Measurements from ENCODE around the gene CEACAM1.

Gene CEACAM1

GRCh38 chr19:42528354-42529247 is at the start of gene CEACAM1:
Gene CEACAM1 (minus strand): TSS chr19:42528481. CDS start chr19:42528374, 107 bp downstream.
- TF ChIP-seq CTCF (IDR thresholded peaks at IDR 0.05; ENCODE audit: low read depth, low read length) = no peak
- no peak for DNase-seq (ENCODE audit: low read depth, low spot score)
- H3K4me3 ChIP-seq (ENCODE audit: low read depth, low read length) = no peak within 1 kb of the TSS
- in situ Hi-C loops (cut with HindIII; ENCODE audit: low sequenced_read_pairs) = no loop called here

GRCh38 chr19:42577016-42577415 is 48.7 kb upstream of the CEACAM1 start:
- no peak for DNase-seq (ENCODE audit: low read depth, low spot score)
- TF ChIP-seq CTCF (IDR thresholded peaks at IDR 0.05; ENCODE audit: low read depth, low read length) = no peak
- H3K4me3 ChIP-seq (ENCODE audit: low read depth, low read length) = no peak overlapping the region
- in situ Hi-C loops (cut with HindIII; ENCODE audit: low sequenced_read_pairs) = no loop called here

- in situ Hi-C loops (cut with HindIII; ENCODE audit: low sequenced_read_pairs) = no loop called here
- DNase-seq (ENCODE audit: low read depth, low spot score) = no peak
- no peak for TF ChIP-seq CTCF (IDR thresholded peaks at IDR 0.05; ENCODE audit: low read depth, low read length)
- H3K4me3 ChIP-seq (ENCODE audit: low read depth, low read length) = no peak overlapping the region
Measured at GRCh38 chr19:42576241-42576640, 48.0 kb upstream of the CEACAM1 start.

GRCh38 chr19:42573642-42574041 is 45.4 kb upstream of the CEACAM1 start:
- H3K4me3 ChIP-seq (ENCODE audit: low read depth, low read length) = no peak overlapping the region
- in situ Hi-C loops (cut with HindIII; ENCODE audit: low sequenced_read_pairs) = no loop called here

GRCh38 chr19:42571116-42571515 is 42.8 kb upstream of the CEACAM1 start:
- DNase-seq (ENCODE audit: low read depth, low spot score) = no peak
- H3K4me3 ChIP-seq (ENCODE audit: low read depth, low read length) = no peak overlapping the region
- in situ Hi-C loops (cut with HindIII; ENCODE audit: low sequenced_read_pairs) = no loop called here
- TF ChIP-seq CTCF (IDR thresholded peaks at IDR 0.05; ENCODE audit: low read depth, low read length) = no peak

More at GRCh38 chr19:42573642-42574041, 45.4 kb upstream of the CEACAM1 start:
- no peak for DNase-seq (ENCODE audit: low read depth, low spot score)
- TF ChIP-seq CTCF (IDR thresholded peaks at IDR 0.05; ENCODE audit: low read depth, low read length) = no peak

- DNase-seq (ENCODE audit: low read depth, low spot score) = no peak
- in situ Hi-C loops (cut with HindIII; ENCODE audit: low sequenced_read_pairs) = no loop called here
- TF ChIP-seq CTCF (IDR thresholded peaks at IDR 0.05; ENCODE audit: low read depth, low read length) = no peak
- H3K4me3 ChIP-seq (ENCODE audit: low read depth, low read length) = no peak overlapping the region
Measured at GRCh38 chr19:42569193-42569592, 40.9 kb upstream of the CEACAM1 start.
